Stomach smooth muscle (tissue), 2 donors: ENCODE data around the gene IFNL4.
"Not testable (repeated sequence)": the region's sequence is repeated elsewhere in the genome, so short reads cannot be mapped to it uniquely, and the experiment has no call there.

ENCODE experiments used
- H3K27ac ChIP-seq: one replicate; pipeline ENCODE4 v1.7.0; 2013; ENCODE audit warnings: mild to moderate bottlenecking, low read length, inconsistent platforms
- H3K27me3 ChIP-seq, 2 donors: one replicate each; pipeline ENCODE4 v1.7.0; 2013; ENCODE audit warnings: low read length in 2 of 2; ENCODE audit not compliant: insufficient read depth in 2 of 2, control insufficient read depth in 1 of 2
- H3K36me3 ChIP-seq, 2 donors: one replicate each; pipeline ENCODE4 v1.7.0; 2013; ENCODE audit warnings: low read length in 2 of 2; ENCODE audit not compliant: control insufficient read depth in 2 of 2, insufficient read depth in 2 of 2
- H3K4me1 ChIP-seq: one replicate; pipeline ENCODE4 v1.7.0; 2013; ENCODE audit warnings: low read length; ENCODE audit not compliant: control insufficient read depth, insufficient read depth
- H3K4me3 ChIP-seq, 2 donors: one replicate each; pipeline ENCODE4 v1.7.0; 2013; ENCODE audit warnings: low read length in 2 of 2
- H3K9ac ChIP-seq, 2 donors: one replicate each; pipeline ENCODE4 v1.7.0; 2013; ENCODE audit warnings: low read length in 2 of 2, mild to moderate bottlenecking in 1 of 2
- H3K9me3 ChIP-seq, 2 donors: one replicate each; pipeline ENCODE4 v1.7.0; 2013; ENCODE audit warnings: low read length in 2 of 2; ENCODE audit not compliant: control insufficient read depth in 2 of 2
- donor health status: healthy.
- donor health status: Pancreatic carcinoma.

IFNL4 gene

GRCh38 chr19:39243741-39244140, 4.9 kb downstream of the IFNL4 start:
- H3K9ac ChIP-seq, H3K36me3 ChIP-seq, H3K9me3 ChIP-seq, H3K4me1 ChIP-seq, H3K4me3 ChIP-seq, H3K27ac ChIP-seq: not testable (repeated sequence)
- H3K27me3 ChIP-seq, result peaks cover 19 to 21% of the 10 kb centered on the region in 2 donors

- Histone ChIP-seq H3K36me3 (no peaks in the 10 kb centered on the region), H3K4me1 (no peaks in the 10 kb centered on the region), H3K27ac (no peak overlapping the region), H3K9me3 (no peaks in the 10 kb centered on the region), H3K4me3 (no peak overlapping the region), H3K9ac (no peak overlapping the region), H3K27me3 (peaks cover 6% of the 10 kb centered on the region in 2 donors)
Measured at GRCh38 chr19:39240421-39240820, 8.2 kb downstream of the IFNL4 start.

DNA sequence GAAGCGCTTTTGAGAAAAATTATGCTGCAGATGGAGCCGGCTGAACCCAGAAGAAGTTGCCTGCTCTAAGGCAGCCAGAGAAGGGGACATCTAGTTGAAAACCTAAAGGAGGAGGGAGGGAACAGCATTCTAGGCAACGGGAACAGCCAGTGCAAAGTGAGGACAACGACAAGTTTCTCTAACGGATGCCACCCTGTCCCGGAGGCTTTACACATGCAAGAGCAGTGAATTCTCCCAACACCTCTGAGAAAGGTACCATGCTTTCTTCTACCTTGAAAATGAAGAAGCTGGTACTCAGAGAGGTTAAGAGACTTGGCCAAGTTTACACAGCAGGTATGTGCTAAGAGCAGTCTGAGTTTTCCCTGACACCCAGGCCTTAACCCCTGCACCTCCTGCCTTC, 9.7 kb downstream of the IFNL4 start:
- Histone ChIP-seq H3K9ac (no peak overlapping the region), H3K27ac (no peak overlapping the region), H3K9me3 (no peaks in the 10 kb centered on the region), H3K27me3 (peaks cover 3 to 6% of the 10 kb centered on the region in 2 donors), H3K36me3 (no peaks in the 10 kb centered on the region), H3K4me1 (no peaks in the 10 kb centered on the region), H3K4me3 (no peak overlapping the region)

- H3K9ac ChIP-seq, result no peak overlapping the region
- no peak overlapping the region for H3K4me3 ChIP-seq
- H3K4me1 ChIP-seq, result no peaks in the 10 kb centered on the region
- H3K27ac ChIP-seq, result no peak overlapping the region
- peaks cover 3 to 6% of the 10 kb centered on the region in 2 donors for H3K27me3 ChIP-seq
- no peaks in the 10 kb centered on the region for H3K36me3 ChIP-seq
- H3K9me3 ChIP-seq, result no peaks in the 10 kb centered on the region
Measured at GRCh38 chr19:39238209-39238608, 10.4 kb downstream of the IFNL4 start.

DNA sequence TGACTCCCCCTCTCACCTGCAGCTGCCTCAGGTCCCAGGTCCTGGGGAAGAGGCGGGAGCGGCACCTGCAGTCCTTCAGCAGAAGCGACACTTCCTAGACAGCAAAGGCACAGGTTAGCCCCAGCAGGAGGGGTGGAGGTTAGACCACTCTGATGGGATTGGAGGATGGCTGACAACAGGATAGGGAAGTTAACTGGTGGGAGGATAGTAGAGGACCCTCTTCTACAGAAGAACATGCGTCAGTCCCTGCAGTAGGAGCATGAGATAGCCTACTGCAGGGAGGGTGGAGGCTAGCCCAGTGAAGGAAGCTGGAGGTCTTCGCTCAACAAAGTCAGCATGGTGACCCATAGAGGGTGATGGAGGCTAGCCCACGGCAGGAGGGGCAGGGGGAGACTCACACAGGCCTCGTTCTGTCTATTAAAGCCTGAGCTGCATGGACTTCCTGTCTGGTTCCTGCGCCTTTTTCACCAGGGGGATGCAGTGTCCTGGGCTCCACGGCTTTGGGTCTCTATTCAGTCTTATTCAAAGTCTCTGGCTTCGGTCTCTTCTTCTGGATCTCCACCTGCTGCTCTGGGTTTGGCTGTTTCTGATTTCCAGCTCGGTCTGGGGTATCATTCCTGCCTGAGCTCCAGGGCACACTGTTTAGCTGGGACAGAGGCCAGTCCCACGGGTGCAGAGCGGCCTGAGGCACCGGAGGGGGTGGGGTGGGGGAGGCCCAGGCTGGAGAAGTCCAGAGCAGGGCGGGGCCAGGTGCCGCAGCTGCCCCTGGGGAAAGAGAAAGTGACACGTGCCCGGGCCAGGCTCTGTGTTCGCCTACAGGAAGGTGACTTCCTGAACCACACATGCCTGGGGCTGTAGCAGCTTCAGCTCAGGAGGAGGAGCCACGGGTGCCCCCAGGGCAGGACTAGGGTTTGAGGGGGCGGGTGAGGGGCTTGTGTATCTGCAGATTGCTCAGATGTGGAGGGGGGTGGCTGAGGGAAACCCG, 11.2 kb downstream of the IFNL4 start:
- Histone ChIP-seq H3K27me3 (peaks cover 3 to 6% of the 10 kb centered on the region in 2 donors), H3K4me3 (no peak overlapping the region)

DNA sequence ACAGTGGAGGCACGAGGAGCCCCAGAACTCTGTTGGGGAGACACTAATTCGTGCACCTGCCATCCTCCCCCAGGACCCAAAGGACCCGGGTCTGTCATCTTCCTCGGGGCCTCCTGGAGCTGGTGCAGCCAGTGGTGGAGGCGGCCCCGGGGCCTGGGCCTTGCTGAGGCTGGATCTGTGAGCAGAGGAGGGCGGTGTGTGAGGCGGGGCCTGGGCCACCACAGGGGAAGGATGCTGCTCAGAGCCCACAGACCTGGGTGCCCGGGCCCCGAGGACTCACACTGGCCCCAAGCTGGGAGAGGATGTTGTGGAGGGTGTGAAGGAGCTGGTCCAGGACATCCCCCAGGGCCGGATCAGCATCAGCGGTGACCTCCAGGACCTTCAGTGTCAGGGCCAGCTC, 12.1 kb downstream of the IFNL4 start:
- H3K27me3 ChIP-seq, result peaks cover 3 to 6% of the 10 kb centered on the region in 2 donors

More for the DNA sequence above, 11.2 kb downstream of the IFNL4 start:
- H3K36me3 ChIP-seq, result no peaks in the 10 kb centered on the region
- H3K4me1 ChIP-seq, result no peaks in the 10 kb centered on the region
- H3K9ac ChIP-seq, result no peak overlapping the region
- no peaks in the 10 kb centered on the region for H3K9me3 ChIP-seq
- no peak overlapping the region for H3K27ac ChIP-seq

DNA sequence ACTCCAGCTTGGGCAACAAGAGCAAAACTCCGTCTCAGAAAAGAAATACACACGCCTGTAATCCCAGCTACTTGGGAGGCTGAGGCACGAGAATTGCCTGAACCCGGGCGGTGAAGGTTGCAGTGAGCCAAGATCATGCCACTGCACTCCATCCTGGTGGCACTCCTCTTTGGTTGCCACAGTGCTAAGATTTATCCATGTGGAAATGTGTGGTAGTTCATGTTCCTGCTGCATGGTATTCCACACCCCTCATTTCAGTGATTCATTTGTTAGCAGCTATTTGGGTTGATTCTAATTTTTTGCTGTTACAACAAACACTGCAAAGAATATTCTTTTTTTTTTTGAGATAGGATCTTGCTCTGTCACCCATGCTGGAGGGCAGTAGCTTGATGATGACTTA, 15.9 kb downstream of the IFNL4 start:
- no peaks in the 10 kb centered on the region for H3K4me1 ChIP-seq
- no peak overlapping the region for H3K27ac ChIP-seq
- no peak overlapping the region for H3K9ac ChIP-seq
- H3K4me3 ChIP-seq, result no peak overlapping the region
- peaks cover 0 to 4% of the 10 kb centered on the region in 2 donors for H3K9me3 ChIP-seq
- H3K27me3 ChIP-seq, result peaks cover 0 to 2% of the 10 kb centered on the region in 2 donors
- no peaks in the 10 kb centered on the region for H3K36me3 ChIP-seq

More for the DNA sequence above, 12.1 kb downstream of the IFNL4 start:
- Histone ChIP-seq H3K36me3 (no peaks in the 10 kb centered on the region), H3K27ac (no peak overlapping the region), H3K4me1 (no peaks in the 10 kb centered on the region), H3K4me3 (no peak overlapping the region), H3K9me3 (no peaks in the 10 kb centered on the region), H3K9ac (no peak overlapping the region)

DNA sequence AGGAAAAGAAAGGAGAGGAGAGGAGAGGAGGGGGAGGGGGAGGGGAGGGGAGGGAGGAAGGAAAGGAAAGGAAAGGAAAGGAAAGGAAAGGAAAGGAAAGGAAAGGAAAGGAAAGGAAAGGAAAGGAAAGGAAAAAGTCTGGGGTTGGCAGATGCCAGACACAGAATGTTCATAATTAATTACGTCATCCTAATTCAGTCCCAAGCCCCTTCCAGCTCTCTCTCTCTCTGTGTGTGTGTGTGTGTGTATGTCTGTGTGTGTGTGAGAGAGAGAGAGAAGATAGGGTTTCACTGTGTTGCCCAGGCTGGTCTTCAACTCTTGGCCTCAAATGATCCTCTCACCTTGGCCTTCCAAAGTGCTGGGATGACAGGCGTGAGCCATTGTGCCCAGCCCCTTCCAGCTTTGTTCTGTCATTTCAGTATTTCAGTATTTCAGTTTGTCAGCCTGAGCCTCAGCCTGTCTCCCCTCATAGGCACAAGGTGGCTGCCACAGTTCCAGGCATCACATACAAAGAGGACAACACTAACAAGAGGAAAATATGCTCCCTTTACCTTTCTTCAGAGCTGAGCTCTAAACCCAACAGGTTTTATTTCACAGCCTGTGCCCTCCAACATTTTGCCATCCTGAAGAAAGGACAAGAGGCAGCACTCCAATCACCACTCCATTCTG, 18.4 kb downstream of the IFNL4 start:
- no peaks in the 10 kb centered on the region for H3K27me3 ChIP-seq

DNA sequence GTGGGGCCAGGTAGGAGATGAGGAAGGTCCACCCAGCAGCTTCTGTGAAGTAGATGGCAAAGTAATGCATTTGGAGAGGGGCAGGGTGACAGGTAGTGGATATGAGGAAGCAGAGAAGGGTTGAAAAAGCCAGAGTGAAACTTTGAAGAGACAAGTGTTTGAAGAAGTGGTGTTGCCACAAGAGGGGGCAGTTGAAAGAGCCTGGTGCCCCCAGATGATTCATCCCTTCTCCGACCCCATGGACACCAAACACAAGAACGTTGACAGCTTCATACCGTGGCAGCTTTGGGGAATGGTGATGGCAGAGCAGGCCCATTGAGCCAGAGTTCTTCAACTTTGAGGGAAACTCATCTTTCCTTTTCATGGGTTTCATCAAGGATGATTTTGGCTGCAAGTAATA, 23.7 kb downstream of the IFNL4 start:
- Histone ChIP-seq H3K27me3 (peaks cover 5 to 10% of the 10 kb centered on the region in 2 donors), H3K36me3 (no peaks in the 10 kb centered on the region), H3K9me3 (no peaks in the 10 kb centered on the region), H3K4me3 (no peak overlapping the region), H3K4me1 (no peaks in the 10 kb centered on the region), H3K27ac (no peak overlapping the region), H3K9ac (no peak overlapping the region)

More for the DNA sequence above, 18.4 kb downstream of the IFNL4 start:
- H3K4me3 ChIP-seq, result no peak overlapping the region
- no peaks in the 10 kb centered on the region for H3K4me1 ChIP-seq
- H3K27ac ChIP-seq, result no peak overlapping the region
- H3K36me3 ChIP-seq, result no peaks in the 10 kb centered on the region
- H3K9ac ChIP-seq, result no peak overlapping the region
- peaks cover 0 to 4% of the 10 kb centered on the region in 2 donors for H3K9me3 ChIP-seq

GRCh38 chr19:39223703-39224279, 24.9 kb downstream of the IFNL4 start:
- Histone ChIP-seq H3K36me3 (no peaks in the 10 kb centered on the region), H3K9ac (no peak overlapping the region), H3K9me3 (no peaks in the 10 kb centered on the region), H3K4me1 (no peaks in the 10 kb centered on the region), H3K27me3 (peaks cover 7 to 12% of the 10 kb centered on the region in 2 donors), H3K27ac (no peak overlapping the region), H3K4me3 (no peak overlapping the region)
